Ecto neural progenitor cell (in vitro differentiated cells): ENCODE data around the gene CREBBP.
"Not testable (repeated sequence)": the region's sequence is repeated elsewhere in the genome, so short reads cannot be mapped to it uniquely, and the experiment has no call there.

Source experiments
- DNase-seq: peaks from one replicate; pipeline ENCODE4 v3.0.0-alpha.2; 2018; ENCODE audit warnings: low spot score

Gene CREBBP

DNA sequence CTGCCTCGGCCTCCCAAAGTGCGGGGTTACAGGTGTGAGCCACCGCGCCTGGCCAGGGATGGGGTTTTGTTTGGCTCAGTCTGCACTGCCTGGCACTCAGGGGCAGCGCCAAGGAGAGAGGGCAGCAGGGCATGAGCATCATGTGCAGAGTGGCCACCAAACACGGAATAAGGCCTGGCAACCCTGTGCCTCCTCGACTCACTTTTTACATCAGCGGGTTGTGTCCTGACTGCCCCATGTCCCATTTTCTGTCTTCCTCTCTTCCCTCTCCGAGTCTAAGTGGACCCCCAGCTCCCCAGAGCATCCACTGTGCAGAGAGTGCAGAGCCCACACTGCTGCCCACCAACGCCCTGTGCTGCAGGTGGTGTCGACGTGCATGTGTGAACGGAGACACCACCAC is 145.0 kb downstream of the CREBBP start:
- DNase-seq = no peak

DNA sequence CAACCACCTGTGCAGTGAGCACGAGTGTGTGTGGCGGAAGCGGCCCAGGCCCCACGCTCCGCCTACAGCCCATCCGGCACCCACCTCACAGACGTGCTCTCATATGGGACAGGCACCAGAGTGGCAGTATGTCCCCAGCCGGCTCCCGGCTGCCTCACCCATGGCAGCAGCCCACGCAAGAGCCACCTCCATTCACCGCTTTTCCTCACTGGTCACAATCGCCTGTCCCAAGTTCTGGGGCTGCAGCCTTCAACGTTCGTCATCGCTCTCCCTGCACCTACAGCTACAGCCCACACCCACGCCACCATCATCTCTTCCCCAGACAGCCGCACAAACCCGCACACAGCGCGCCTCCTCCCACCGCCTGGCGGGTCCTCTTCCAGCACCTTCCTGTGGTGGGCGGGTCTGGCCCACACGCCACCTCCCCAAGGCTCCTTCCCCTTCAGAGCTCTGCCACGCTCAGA is 145.7 kb downstream of the CREBBP start:
- no peak for DNase-seq

DNA sequence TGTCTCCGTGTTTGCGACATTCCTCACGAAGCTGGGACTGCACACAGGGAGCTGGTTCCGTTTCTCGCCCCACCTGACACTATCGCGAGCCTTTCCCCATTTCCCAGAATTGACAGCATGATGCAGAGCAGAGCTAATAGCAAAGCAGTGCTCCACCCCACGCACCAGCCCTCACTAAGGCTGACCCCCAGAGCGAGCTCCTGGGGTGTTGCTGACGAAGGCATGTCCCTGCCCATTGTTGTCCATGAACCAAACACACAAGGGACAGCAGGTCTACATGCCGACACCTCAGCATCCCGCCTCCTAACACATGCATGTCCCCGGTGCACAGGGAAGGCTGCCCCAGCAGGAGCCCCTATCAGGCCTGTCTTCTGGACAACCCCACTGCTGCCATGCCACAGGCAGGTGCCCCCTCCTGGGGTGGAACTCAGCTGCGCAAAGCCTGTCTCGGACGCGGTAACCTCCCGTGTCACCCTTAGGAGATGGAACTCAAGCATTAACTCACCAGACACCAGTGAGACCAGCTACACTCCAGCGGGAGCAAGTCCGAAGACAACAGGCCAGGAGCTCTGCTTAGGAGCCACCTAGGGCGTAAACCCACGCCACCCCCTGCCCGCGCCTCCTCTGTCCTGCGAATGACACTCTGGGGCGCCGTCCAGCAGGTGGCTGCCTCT is 146.3 kb downstream of the CREBBP start:
- DNase-seq = no peak

DNA sequence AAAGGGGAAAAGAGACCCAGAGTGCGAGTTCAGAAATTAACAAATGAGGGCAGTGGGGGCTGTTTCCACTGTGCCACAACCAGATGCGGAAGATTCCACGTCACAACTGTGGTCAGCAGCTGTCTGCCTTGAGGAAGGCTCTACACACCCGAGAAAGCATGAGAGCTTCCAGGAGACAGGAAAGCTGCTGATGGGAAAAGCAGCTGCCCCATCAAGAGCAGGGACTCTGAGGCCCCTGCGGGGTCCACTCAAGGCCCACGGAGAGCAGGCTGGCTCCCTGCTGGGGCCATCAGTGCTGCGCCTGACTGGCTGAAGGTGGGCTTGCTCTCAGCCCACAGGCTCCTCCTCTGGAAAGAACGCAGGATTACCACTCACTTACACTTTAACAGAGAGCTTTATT is 148.3 kb downstream of the CREBBP start:
- DNase-seq = no peak

DNA sequence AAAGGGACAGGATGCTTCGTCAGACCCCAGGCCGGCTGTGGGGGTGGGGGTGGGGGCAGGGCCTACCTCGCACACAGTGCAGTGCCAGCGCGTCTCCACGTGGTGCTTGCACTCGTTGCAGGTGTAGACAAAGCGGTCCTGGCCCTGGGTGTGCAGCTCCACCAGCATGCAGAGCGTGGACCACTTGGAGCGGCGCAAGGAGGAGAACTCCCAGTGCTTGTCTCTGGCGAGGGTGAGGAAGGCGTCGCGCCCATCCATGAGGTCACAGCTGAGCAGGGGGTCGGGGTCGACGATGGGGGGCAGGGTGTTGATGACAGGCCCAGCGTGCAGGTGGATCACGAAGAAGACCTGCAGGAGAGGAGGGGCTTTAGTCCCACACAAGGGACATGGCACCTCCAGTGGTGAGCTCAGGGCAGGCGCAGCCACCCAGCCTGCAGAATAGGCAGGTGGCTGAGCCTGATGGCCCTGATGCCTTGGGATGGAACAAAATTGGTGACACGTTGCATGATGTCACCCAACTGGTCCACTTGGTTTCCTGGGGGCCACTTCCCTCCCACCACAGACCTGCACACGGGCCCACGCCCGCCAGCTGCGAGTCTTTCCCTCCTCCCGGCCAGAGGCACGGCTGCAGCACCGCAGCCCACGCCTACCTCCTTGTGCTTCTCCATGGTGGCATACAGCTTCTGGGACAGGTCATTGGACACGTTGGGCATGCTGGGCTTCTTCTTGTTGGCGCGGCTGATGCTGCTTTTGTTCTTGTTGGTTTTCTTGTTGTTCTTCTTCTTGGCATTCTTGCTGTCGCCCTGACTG is 149.2 kb downstream of the CREBBP start:
- DNase-seq = no peak

- DNase-seq = no peak
These were observed 150.1 kb downstream of the CREBBP start for GRCh38 chr16:3730161-3731125.

GRCh38 chr16:3729161-3730112 is 151.1 kb downstream of the CREBBP start:
- DNase-seq = no peak

- DNase-seq = no peak
These were observed 151.9 kb downstream of the CREBBP start for GRCh38 chr16:3728424-3729160.

GRCh38 chr16:3727806-3728381 is 152.6 kb downstream of the CREBBP start:
- no peak for DNase-seq

GRCh38 chr16:3726021-3726687 is 154.4 kb downstream of the CREBBP start:
- DNase-seq = no peak

- no peak for DNase-seq
These were observed 155.2 kb downstream of the CREBBP start for GRCh38 chr16:3725276-3725675.

GRCh38 chr16:3722508-3722907 is 158.0 kb downstream of the CREBBP start:
- no peak for DNase-seq

GRCh38 chr16:3720418-3720817 is 160.1 kb downstream of the CREBBP start:
- no peak for DNase-seq

DNA sequence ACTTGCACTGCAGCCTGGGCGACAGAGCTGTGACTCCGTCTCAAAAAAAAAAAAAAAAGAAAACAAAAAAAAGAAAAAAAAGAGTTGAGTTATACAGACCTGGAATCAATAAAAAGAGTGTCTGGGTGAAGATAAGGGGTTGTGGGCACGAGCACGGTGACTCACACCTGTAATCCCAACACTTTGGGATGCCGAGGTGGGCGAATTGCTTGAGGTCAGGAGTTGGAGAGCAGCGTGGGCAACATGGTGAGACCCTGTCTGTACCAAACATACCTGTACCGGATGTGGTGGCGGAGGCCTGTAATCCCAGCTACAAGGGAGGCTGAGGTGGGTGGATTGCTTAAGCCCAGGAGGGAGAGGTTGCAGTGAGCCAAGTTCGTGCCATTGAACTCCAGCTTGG is 161.9 kb downstream of the CREBBP start:
- no peak for DNase-seq

DNA sequence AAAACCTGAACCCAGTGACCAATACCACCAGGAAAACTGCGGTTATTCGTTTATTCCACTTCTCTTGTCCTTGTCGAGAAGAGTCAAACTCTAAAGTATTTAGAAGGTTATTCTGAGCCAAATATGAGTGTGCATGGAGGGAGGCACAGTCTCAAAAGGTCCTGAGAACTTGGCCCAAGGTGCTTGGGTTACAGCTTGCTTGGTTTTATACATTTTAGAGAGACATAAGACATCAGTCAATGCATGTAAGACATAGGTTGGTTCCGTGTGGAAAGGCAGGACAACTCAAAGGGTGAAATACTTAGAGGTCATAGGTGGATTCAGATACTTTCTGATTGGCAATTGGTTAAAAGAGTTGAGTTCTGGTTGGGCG is 162.5 kb downstream of the CREBBP start:
- no peak for DNase-seq

GRCh38 chr16:3717235-3718018 is 163.1 kb downstream of the CREBBP start, which contains the start of gene TRAP1:
TSS of gene TRAP1 (minus strand) at chr16:3717524. CDS start at chr16:3717508, 16 bp downstream.
- peak; percentile 93 for DNase-seq

DNA sequence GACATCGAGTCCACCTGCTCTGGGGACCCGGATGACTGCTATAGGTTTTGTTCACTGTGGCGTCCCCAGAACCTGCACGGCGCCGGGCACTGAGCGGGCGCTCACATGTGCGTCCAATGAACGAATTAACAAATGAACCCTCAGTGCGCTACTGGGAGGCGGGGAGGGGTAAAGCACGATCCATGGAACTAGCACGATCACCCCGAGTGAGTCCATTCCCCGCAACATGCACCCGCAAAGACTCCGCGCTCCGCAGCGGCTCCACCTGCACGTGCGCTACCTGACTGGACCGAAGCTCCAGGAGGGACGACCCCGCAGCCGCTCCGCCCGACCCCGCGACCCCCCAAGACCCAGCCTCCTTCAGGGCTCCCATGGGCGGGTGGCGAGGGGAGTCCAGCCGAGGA is 163.7 kb downstream of the CREBBP start:
- DNase-seq = no peak

- DNase-seq = no peak
These were observed 165.1 kb downstream of the CREBBP start for GRCh38 chr16:3715430-3715829.

- not testable (repeated sequence) for DNase-seq
These were observed 166.1 kb downstream of the CREBBP start for GRCh38 chr16:3714378-3714777.
